Activated T-helper 17 cell treated with anti-CD3 and anti-CD28 coated beads, Interleukin-2, amount 50 U/mL, for 72 hours (primary cell): ENCODE data around the gene TGFB1. TPM values are rescaled to one million over a fixed set of nuclear protein-coding genes. Genes with fewer than 3 reads are reported as not detected.

Experiments
- ATAC-seq: fragments of 150-1000 bp; cut with Tn5 transposase; replicated peaks from 2 replicates; pipeline ENCODE4 v1.10.0; 2021; ENCODE audit warnings: mild to moderate bottlenecking, moderate library complexity
- H3K27ac Mint-ChIP-seq: one replicate; pipeline ENCODE4 v1.8.0; 2022; ENCODE audit warnings: mixed read lengths
- H3K27me3 Mint-ChIP-seq: one replicate; pipeline ENCODE4 v1.8.0; 2022; ENCODE audit warnings: mixed read lengths
- H3K36me3 Mint-ChIP-seq: one replicate; pipeline ENCODE4 v1.8.0; 2022; ENCODE audit warnings: low read depth, mild to moderate bottlenecking, mixed read lengths
- H3K4me1 Mint-ChIP-seq: one replicate; pipeline ENCODE4 v1.8.0; 2022; ENCODE audit warnings: mixed read lengths
- H3K4me3 Mint-ChIP-seq: one replicate; pipeline ENCODE4 v1.8.0; 2022; ENCODE audit warnings: mild to moderate bottlenecking, mixed read lengths
- H3K9me3 Mint-ChIP-seq: one replicate; pipeline ENCODE4 v1.8.0; 2022; ENCODE audit warnings: mixed read lengths
- total RNA-seq, 2 donors: library from RNA; stranded (reverse); gene quantifications; one replicate each; pipeline ENCODE4 v1.2.3, GENCODE V29; 2022

TGFB1 gene
- total RNA-seq, 2 donors from 2014 or later: 107 to 158 TPM

DNA sequence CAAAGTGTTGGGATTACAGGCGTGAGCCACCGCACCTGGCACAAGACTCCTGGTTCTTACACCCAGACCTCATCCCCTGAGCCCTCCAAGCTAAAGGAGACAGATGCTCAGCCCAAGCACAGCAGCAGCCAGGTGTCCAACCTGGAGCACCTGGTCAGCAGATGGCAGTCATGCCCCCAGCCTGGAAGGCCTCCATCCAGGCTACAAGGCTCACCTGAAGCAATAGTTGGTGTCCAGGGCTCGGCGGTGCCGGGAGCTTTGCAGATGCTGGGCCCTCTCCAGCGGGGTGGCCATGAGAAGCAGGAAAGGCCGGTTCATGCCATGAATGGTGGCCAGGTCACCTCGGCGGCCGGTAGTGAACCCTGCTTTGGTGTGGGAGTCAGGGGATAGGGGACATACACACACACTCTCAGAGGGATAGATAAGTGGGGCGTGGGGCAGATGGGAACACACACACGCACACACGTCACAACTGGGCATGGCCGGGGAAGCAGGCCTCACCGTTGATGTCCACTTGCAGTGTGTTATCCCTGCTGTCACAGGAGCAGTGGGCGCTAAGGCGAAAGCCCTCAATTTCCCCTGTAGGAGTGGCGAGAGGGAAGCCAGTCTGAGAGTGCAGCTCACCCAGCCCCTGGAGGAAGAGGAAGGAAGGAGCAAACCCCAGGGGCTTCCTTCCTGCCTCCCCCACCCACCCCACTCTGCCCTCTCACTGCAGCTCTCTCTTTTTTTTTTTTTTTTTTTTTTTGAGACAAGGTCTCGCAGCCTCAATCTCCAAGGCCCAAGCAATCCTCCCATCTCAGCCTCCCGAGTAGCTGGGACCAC lies 11.8 kb downstream of the TGFB1 start:
- Mint-ChIP-seq H3K9me3 (no peaks in the 10 kb centered on the region), H3K27ac (peak overlapping the region; percentile 33), H3K4me1 (peaks cover 14% of the 10 kb centered on the region), H3K4me3 (no peak overlapping the region), H3K36me3 (peaks cover 100% of the 10 kb centered on the region), H3K27me3 (no peaks in the 10 kb centered on the region)
- no peak for ATAC-seq

DNA sequence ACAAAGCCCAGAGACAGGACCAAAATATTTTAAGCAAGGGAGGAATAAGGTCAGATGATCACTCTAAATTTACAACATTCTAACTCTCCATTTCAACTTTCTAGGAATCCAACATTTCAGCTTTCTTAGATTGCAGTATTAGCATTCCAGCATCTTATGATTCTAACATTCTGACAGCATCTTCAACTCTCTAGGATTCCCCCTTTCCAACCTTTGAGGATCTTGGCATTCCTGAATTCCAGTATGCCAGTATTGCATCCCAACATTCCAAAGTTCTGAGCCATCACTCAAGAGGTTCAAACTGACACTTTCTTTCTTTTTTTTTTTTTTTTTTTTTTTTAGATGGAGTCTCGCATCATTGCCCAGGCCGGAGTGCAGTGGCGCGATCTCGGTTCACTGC lies 13.8 kb downstream of the TGFB1 start:
- Mint-ChIP-seq H3K9me3 (no peaks in the 10 kb centered on the region), H3K27me3 (no peaks in the 10 kb centered on the region), H3K27ac (peak overlapping the region; percentile 52), H3K4me1 (peaks cover 14% of the 10 kb centered on the region), H3K36me3 (peaks cover 100% of the 10 kb centered on the region), H3K4me3 (no peak overlapping the region)
- ATAC-seq: no peak

GRCh38 chr19:41335467-41335866 lies 18.3 kb downstream of the TGFB1 start:
- peaks cover 37% of the 10 kb centered on the region for H3K4me1 Mint-ChIP-seq
- no peaks in the 10 kb centered on the region for H3K27me3 Mint-ChIP-seq
- H3K4me3 Mint-ChIP-seq: no peak overlapping the region
- peak overlapping the region; percentile 43 for H3K27ac Mint-ChIP-seq
- H3K36me3 Mint-ChIP-seq: peaks cover 100% of the 10 kb centered on the region
- peak; percentile 31 for ATAC-seq
- H3K9me3 Mint-ChIP-seq: no peaks in the 10 kb centered on the region

GRCh38 chr19:41334793-41335192 lies 18.9 kb downstream of the TGFB1 start:
- H3K4me1 Mint-ChIP-seq: peaks cover 38% of the 10 kb centered on the region
- no peaks in the 10 kb centered on the region for H3K9me3 Mint-ChIP-seq
- H3K27ac Mint-ChIP-seq: peak overlapping the region; percentile 43
- H3K4me3 Mint-ChIP-seq: no peak overlapping the region
- ATAC-seq: peak; percentile 12
- H3K36me3 Mint-ChIP-seq: peaks cover 100% of the 10 kb centered on the region
- H3K27me3 Mint-ChIP-seq: no peaks in the 10 kb centered on the region

GRCh38 chr19:41332468-41332867 lies 21.3 kb downstream of the TGFB1 start:
- Mint-ChIP-seq H3K36me3 (peaks cover 97% of the 10 kb centered on the region), H3K27me3 (no peaks in the 10 kb centered on the region), H3K9me3 (no peaks in the 10 kb centered on the region), H3K4me1 (peaks cover 46% of the 10 kb centered on the region), H3K4me3 (no peak overlapping the region), H3K27ac (peak overlapping the region; percentile 63)
- ATAC-seq: no peak

GRCh38 chr19:41332000-41332399 lies 21.7 kb downstream of the TGFB1 start:
- Mint-ChIP-seq H3K9me3 (no peaks in the 10 kb centered on the region), H3K27me3 (no peaks in the 10 kb centered on the region), H3K4me3 (peak overlapping the region; percentile 37), H3K27ac (peak overlapping the region; percentile 63), H3K4me1 (peaks cover 47% of the 10 kb centered on the region), H3K36me3 (peaks cover 95% of the 10 kb centered on the region)
- no peak for ATAC-seq

GRCh38 chr19:41330946-41331678 lies 22.6 kb downstream of the TGFB1 start:
- peak overlapping the region; percentile 37 for H3K4me3 Mint-ChIP-seq
- H3K9me3 Mint-ChIP-seq: no peaks in the 10 kb centered on the region
- ATAC-seq: no peak
- no peaks in the 10 kb centered on the region for H3K27me3 Mint-ChIP-seq
- H3K36me3 Mint-ChIP-seq: peaks cover 95% of the 10 kb centered on the region
- H3K27ac Mint-ChIP-seq: peak overlapping the region; percentile 63
- H3K4me1 Mint-ChIP-seq: peaks cover 56% of the 10 kb centered on the region

DNA sequence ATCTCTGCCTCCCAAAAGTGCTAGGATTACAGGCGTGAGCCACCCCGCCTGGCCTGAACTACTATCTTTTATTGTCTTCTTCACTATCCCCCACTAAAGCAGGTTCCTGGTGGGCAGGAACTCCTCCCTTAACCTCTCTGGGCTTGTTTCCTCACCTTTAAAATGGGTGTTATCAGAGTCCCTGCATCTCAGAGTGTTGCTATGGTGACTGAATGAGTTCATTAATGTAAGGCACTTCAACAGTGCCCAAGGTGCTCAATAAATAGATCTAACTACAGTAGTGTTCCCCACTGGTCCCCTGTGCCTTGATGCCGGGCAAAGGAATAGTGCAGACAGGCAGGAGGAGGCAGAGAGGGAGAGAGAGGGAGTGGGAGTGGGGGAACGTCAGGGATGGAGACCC lies 23.2 kb downstream of the TGFB1 start:
- peak overlapping the region; percentile 62 for H3K4me3 Mint-ChIP-seq
- peaks cover 91% of the 10 kb centered on the region for H3K36me3 Mint-ChIP-seq
- H3K9me3 Mint-ChIP-seq: no peaks in the 10 kb centered on the region

DNA sequence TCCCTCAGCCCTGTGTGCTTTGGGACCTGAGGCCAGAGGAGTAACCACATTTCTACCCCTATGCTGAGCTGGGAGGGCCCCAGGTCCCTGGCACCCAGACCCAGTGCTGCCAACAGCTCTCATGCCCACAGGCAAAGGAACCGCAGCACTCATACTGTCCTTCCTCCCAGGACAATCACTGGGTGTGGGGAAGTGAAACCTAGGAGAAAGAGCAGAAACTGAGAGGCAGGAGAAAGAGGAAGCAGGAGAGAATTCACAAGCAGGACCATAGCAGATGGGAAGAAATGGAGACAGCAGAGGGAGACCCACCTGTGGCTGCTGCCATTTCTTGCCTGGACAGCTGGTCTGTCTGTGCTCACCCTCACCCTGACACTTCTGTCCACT lies 24.9 kb downstream of the TGFB1 start:
- Mint-ChIP-seq H3K4me3 (peak overlapping the region; percentile 94), H3K27me3 (no peaks in the 10 kb centered on the region), H3K36me3 (peaks cover 91% of the 10 kb centered on the region), H3K9me3 (no peaks in the 10 kb centered on the region), H3K27ac (peak overlapping the region; percentile 98), H3K4me1 (peaks cover 61% of the 10 kb centered on the region)
- no peak for ATAC-seq

More for the DNA sequence above, 23.2 kb downstream of the TGFB1 start:
- Mint-ChIP-seq H3K4me1 (peaks cover 58% of the 10 kb centered on the region), H3K27ac (peak overlapping the region; percentile 65), H3K27me3 (no peaks in the 10 kb centered on the region)
- ATAC-seq: no peak

DNA sequence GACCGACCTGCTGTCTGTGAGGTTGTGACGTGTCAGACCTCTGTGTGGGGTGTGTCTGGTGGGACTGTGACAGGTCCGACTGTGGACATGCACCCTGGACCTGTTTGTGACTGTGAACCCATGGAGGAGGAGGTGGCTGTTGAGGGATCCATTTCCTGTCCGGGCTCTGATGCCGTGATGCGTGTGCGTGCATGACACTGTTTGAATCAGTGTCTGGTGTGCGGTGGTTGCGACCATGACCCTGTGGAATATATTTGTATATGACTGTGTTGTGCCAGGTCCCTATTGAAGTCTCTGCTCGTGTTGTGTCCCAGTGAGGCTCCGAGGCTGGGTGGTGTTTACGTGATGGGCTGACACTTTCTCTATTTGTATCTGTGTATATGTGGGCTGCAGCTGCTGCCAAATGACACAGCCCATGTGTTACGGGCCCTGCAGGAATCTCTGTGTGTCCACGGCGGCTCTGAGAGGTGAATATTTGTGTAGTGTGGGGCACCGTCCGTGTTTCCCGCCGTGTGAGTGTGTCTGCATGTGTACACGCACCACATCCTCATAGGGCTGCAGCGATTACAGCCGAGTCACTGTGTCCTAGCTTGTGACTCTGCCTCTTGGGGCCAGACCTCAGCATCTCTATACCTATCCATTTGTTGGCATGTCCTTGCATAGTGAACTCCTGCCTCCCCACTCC lies 25.4 kb downstream of the TGFB1 start:
- Mint-ChIP-seq H3K36me3 (peaks cover 87% of the 10 kb centered on the region), H3K4me3 (peak overlapping the region; percentile 94), H3K4me1 (peaks cover 62% of the 10 kb centered on the region), H3K9me3 (no peaks in the 10 kb centered on the region), H3K27ac (peak overlapping the region; percentile 98), H3K27me3 (no peaks in the 10 kb centered on the region)
- peak; percentile 67 for ATAC-seq

DNA sequence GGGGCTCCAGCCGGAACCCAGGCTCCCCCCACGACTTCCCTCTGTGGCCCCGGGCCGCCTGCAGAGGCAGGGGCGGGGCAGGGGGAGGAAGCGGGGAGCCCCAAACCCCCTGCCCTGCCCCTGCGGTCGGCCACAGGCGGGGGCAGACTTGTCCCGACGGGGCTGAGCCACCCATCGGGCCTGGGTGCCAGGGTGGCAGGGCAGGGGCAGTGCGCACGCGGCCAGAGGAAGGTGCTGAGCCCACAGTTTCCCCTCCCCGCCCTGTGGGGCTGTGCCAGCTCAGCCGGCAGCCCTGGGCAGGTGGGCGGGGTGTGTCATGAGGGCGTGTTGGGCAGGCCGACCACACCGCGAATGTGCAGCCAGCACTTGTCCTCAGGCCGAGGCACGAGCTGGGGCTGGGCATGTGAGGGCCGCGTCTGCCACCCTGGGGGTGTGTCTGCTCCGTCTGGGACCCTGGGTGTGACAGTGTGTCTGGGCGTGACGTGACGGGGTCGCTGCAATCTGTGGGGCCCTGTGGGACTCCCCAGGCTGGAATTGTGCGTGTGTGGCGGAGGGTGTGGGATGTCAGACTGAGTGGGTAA lies 26.1 kb downstream of the TGFB1 start:
- peaks cover 87% of the 10 kb centered on the region for H3K36me3 Mint-ChIP-seq
- peak overlapping the region; percentile 94 for H3K4me3 Mint-ChIP-seq
- H3K27ac Mint-ChIP-seq: peak overlapping the region; percentile 98
- H3K4me1 Mint-ChIP-seq: peaks cover 65% of the 10 kb centered on the region
- no peaks in the 10 kb centered on the region for H3K9me3 Mint-ChIP-seq
- H3K27me3 Mint-ChIP-seq: no peaks in the 10 kb centered on the region
- ATAC-seq: peak; percentile 82

DNA sequence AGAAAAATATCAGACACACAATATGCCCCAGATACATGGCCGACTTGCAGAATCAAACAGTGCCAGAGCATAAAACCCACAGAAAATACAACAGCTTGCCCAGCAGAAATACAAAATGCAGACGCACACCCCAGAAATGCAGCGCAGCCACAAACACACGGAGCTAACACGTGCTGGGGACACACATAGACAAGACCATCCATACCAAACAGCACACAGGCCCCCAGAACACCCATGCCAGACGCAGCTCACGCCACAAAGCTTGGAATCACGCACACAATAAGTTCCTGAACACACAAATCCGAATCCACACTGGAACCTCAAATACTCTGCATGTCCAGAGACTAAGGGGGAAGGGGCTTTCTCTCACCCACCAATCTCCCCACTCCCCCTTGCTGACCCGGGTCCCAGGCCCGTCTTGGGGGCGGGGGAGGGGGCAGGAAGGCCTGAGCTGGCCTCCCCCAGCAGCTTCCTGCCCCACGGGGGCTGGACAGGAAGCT lies 26.6 kb downstream of the TGFB1 start:
- H3K36me3 Mint-ChIP-seq: peaks cover 87% of the 10 kb centered on the region
- no peaks in the 10 kb centered on the region for H3K27me3 Mint-ChIP-seq
- H3K4me3 Mint-ChIP-seq: peak overlapping the region; percentile 94
- no peak for ATAC-seq
- peaks cover 61% of the 10 kb centered on the region for H3K4me1 Mint-ChIP-seq
- peak overlapping the region; percentile 89 for H3K27ac Mint-ChIP-seq
- H3K9me3 Mint-ChIP-seq: no peaks in the 10 kb centered on the region

- Mint-ChIP-seq H3K27ac (peak overlapping the region; percentile 89), H3K27me3 (no peaks in the 10 kb centered on the region), H3K4me3 (peak overlapping the region; percentile 94), H3K36me3 (peaks cover 85% of the 10 kb centered on the region), H3K4me1 (peaks cover 51% of the 10 kb centered on the region), H3K9me3 (no peaks in the 10 kb centered on the region)
- ATAC-seq: no peak
These were observed 27.6 kb downstream of the TGFB1 start for GRCh38 chr19:41325947-41326706.

- Mint-ChIP-seq H3K27ac (peak overlapping the region; percentile 91), H3K4me1 (peaks cover 48% of the 10 kb centered on the region), H3K9me3 (no peaks in the 10 kb centered on the region), H3K4me3 (peak overlapping the region; percentile 55), H3K36me3 (peaks cover 85% of the 10 kb centered on the region), H3K27me3 (no peaks in the 10 kb centered on the region)
- no peak for ATAC-seq
These were observed 28.1 kb downstream of the TGFB1 start for GRCh38 chr19:41325640-41325946.
